Measurements from ENCODE around the gene TTLL9. TPM values are rescaled to one million over a fixed set of nuclear protein-coding genes. Genes with fewer than 3 reads are reported as not detected.

The TTLL9 gene
- total and polyA plus RNA-seq, 2 of the 13 experiments (the other 11 are each of a cell fraction or from before 2014, with no cell fraction given) = not detected

GRCh38 chr20:31835977-31836852 lies 34.2 kb upstream of the TTLL9 start (continued):
- TF ChIP-seq TRIM22 (IDR thresholded peaks at IDR 0.05) = no peak
- TF ChIP-seq, protein P1, sequence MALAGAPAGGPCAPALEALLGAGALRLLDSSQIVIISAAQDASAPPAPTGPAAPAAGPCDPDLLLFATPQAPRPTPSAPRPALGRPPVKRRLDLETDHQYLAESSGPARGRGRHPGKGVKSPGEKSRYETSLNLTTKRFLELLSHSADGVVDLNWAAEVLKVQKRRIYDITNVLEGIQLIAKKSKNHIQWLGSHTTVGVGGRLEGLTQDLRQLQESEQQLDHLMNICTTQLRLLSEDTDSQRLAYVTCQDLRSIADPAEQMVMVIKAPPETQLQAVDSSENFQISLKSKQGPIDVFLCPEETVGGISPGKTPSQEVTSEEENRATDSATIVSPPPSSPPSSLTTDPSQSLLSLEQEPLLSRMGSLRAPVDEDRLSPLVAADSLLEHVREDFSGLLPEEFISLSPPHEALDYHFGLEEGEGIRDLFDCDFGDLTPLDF (CRISPR knock-in tag; IDR thresholded peaks at IDR 0.05) = no peak
- TF ChIP-seq DRAP1 (CRISPR knock-in tag; IDR thresholded peaks at IDR 0.05) = no peak
- TF ChIP-seq ARNTL (CRISPR knock-in tag; IDR thresholded peaks at IDR 0.05) = no peak
- TF ChIP-seq, protein P2, sequence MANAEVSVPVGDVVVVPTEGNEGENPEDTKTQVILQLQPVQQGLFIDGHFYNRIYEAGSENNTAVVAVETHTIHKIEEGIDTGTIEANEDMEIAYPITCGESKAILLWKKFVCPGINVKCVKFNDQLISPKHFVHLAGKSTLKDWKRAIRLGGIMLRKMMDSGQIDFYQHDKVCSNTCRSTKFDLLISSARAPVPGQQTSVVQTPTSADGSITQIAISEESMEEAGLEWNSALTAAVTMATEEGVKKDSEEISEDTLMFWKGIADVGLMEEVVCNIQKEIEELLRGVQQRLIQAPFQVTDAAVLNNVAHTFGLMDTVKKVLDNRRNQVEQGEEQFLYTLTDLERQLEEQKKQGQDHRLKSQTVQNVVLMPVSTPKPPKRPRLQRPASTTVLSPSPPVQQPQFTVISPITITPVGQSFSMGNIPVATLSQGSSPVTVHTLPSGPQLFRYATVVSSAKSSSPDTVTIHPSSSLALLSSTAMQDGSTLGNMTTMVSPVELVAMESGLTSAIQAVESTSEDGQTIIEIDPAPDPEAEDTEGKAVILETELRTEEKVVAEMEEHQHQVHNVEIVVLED (CRISPR knock-in tag; IDR thresholded peaks at IDR 0.05; ENCODE audit: borderline replicate concordance) = no peak
- TF ChIP-seq KDM2A (CRISPR knock-in tag; IDR thresholded peaks at IDR 0.05; ENCODE audit: borderline replicate concordance, low read depth) = peak; percentile 49
- no peak for TF ChIP-seq ZNF234 (CRISPR knock-in tag; conservative IDR thresholded peaks at IDR 0.05)
- no peak for TF ChIP-seq U2AF1 (optimal IDR thresholded peaks at IDR 0.05; ENCODE audit: low read depth, low read length)
- TF ChIP-seq IKZF4 (CRISPR knock-in tag; IDR thresholded peaks at IDR 0.05; ENCODE audit: borderline replicate concordance, low read depth, not compliant biosample characterization) = no peak
- peak; percentile 77 for TF ChIP-seq XRCC5 (optimal IDR thresholded peaks at IDR 0.05; ENCODE audit: low read length)
- TF ChIP-seq ZNF207 (IDR thresholded peaks at IDR 0.05; ENCODE audit: borderline replicate concordance) = no peak
- TF ChIP-seq, protein P3, sequence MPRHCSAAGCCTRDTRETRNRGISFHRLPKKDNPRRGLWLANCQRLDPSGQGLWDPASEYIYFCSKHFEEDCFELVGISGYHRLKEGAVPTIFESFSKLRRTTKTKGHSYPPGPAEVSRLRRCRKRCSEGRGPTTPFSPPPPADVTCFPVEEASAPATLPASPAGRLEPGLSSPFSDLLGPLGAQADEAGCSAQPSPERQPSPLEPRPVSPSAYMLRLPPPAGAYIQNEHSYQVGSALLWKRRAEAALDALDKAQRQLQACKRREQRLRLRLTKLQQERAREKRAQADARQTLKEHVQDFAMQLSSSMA (CRISPR knock-in tag; IDR thresholded peaks at IDR 0.05) = no peak
- TF ChIP-seq ZNF512 (CRISPR knock-in tag; IDR thresholded peaks at IDR 0.05) = no peak
- TF ChIP-seq RXRA (CRISPR knock-in tag; IDR thresholded peaks at IDR 0.05) = peak; percentile 38
- TF ChIP-seq RAD21 (CRISPR knock-in tag; IDR thresholded peaks at IDR 0.05) = no peak
- no peak for TF ChIP-seq HMGA1 (CRISPR knock-in tag; conservative IDR thresholded peaks at IDR 0.05)
- TF ChIP-seq ZNF12 (CRISPR knock-in tag; IDR thresholded peaks at IDR 0.05) = no peak
- no peak for TF ChIP-seq ZNF510 (CRISPR knock-in tag; IDR thresholded peaks at IDR 0.05; ENCODE audit: low read depth)
- peak; percentile 48; the same call in 1 of the 2 replicates for TF ChIP-seq ZBTB26 (CRISPR knock-in tag; IDR thresholded peaks at IDR 0.05; ENCODE audit: borderline replicate concordance)
- TF ChIP-seq ZNF468 (CRISPR knock-in tag; IDR thresholded peaks at IDR 0.05) = no peak

All from HepG2 (cell line).